ES-I3 (cell line): ENCODE results near the gene KRTAP12-2.
"Not testable (repeated sequence)": the region's sequence is repeated elsewhere in the genome, so short reads cannot be mapped to it uniquely, and the experiment has no call there.

Source experiments
- H3K36me3 ChIP-seq: 2 replicates; pipeline ENCODE4 v1.6.1; 2013; ENCODE audit warnings: mild to moderate bottlenecking, low read length, control low read depth, moderate library complexity; ENCODE audit not compliant: insufficient read depth
- H3K4me1 ChIP-seq: 2 replicates; pipeline ENCODE4 v1.6.1; 2013; ENCODE audit warnings: mild to moderate bottlenecking, control low read depth, low read length; ENCODE audit not compliant: insufficient read depth
- H3K9ac ChIP-seq: 2 replicates; pipeline ENCODE4 v1.6.1; 2013; ENCODE audit warnings: low read depth, mild to moderate bottlenecking, low read length, moderate library complexity
- H3K9me3 ChIP-seq: 2 replicates; pipeline ENCODE4 v1.6.1; 2013; ENCODE audit warnings: mild to moderate bottlenecking, low read length, moderate library complexity; ENCODE audit not compliant: control insufficient read depth, insufficient read depth

The KRTAP12-2 gene

GRCh38 chr21:44684077-44684476 lies 17.4 kb upstream of the KRTAP12-2 start:
- Histone ChIP-seq H3K9me3 (no peaks in the 10 kb centered on the region), H3K4me1 (peaks cover 13% of the 10 kb centered on the region; the same call in 1 of the 2 replicates), H3K36me3 (no peaks in the 10 kb centered on the region), H3K9ac (no peak overlapping the region)

- no peak overlapping the region for H3K9ac ChIP-seq
- no peaks in the 10 kb centered on the region for H3K36me3 ChIP-seq
- H3K4me1 ChIP-seq = peaks cover 13% of the 10 kb centered on the region; the same call in 1 of the 2 replicates
- H3K9me3 ChIP-seq = no peaks in the 10 kb centered on the region
These were observed 15.9 kb upstream of the KRTAP12-2 start for GRCh38 chr21:44682580-44683151.

DNA sequence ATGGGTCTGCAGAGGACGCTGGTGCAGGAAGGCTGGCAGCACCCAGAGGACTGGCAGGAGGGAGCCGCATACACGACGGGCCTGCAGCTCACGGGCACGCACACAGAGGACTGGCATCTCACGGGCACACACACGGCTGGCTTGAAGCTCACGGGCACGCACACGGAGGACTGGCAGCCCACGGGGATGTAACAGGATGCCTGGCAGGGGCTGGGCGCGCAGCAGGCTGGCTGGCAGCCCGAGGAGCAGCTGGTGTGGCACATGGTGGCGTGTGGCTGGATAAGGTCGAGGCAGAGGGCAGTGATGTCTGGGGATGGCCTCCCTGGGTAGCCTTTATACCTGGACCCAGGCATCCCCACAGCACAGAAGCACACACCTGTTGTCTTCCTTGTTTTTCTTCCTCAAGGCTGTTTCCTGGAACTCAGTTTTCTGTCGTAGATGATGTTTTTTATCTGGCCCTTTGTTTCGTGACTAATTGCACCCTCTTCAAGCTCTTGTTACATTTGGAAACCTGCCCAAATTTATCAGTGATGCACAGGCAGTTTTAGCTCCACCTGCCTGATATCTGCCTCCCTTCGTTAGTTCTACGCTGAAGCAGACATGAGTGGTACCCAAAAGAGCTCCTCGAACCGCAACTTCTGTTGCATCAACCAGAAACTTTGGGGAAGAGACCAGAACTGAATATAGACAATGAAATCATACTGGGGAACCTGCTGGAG lies 15.3 kb upstream of the KRTAP12-2 start, which contains the start of gene KRTAP12-1:
Gene KRTAP12-1 (minus strand): TSS at position 303 of the 719 bp plus-strand sequence. CDS start 40 bp downstream, at position 263.
- Histone ChIP-seq H3K9me3 (no peaks in the 10 kb centered on the region; the same call in 1 of the 2 replicates), H3K9ac (no peak within 1 kb of the TSS), H3K4me1 (peaks cover 7% of the 10 kb centered on the region; the same call in 1 of the 2 replicates), H3K36me3 (no peaks in the 10 kb centered on the region)

GRCh38 chr21:44681152-44681551 lies 14.4 kb upstream of the KRTAP12-2 start:
- H3K4me1 ChIP-seq = no peaks in the 10 kb centered on the region
- no peaks in the 10 kb centered on the region; the same call in 1 of the 2 replicates for H3K9me3 ChIP-seq
- no peak overlapping the region for H3K9ac ChIP-seq
- H3K36me3 ChIP-seq = no peaks in the 10 kb centered on the region; the same call in 1 of the 2 replicates

- Histone ChIP-seq H3K9me3 (no peaks in the 10 kb centered on the region; the same call in 1 of the 2 replicates), H3K4me1 (no peaks in the 10 kb centered on the region), H3K36me3 (no peaks in the 10 kb centered on the region; the same call in 1 of the 2 replicates), H3K9ac (no peak overlapping the region)
These were observed 11.2 kb upstream of the KRTAP12-2 start for GRCh38 chr21:44677881-44678280.

DNA sequence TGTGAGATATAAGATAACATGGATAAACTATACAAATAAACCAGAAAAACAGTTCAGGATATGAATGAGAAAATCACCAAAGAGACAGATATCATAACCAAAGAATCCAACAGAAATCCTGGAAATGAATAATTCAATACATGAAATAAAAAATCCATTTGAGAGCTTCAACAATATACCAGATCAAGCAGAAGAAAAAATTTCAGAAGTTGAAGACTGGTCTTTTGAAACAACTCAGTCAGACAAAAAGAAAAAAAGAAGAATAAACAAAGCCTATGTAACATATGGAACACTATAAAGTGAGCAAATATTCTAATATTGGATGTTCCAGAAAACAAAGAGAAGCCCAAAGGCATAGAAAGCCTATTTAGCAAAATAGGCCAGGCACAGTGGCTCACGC lies 5.2 kb upstream of the KRTAP12-2 start:
- Histone ChIP-seq H3K9me3 (peaks cover 3% of the 10 kb centered on the region; the same call in 1 of the 2 replicates), H3K9ac (no peak overlapping the region), H3K4me1 (no peaks in the 10 kb centered on the region)

DNA sequence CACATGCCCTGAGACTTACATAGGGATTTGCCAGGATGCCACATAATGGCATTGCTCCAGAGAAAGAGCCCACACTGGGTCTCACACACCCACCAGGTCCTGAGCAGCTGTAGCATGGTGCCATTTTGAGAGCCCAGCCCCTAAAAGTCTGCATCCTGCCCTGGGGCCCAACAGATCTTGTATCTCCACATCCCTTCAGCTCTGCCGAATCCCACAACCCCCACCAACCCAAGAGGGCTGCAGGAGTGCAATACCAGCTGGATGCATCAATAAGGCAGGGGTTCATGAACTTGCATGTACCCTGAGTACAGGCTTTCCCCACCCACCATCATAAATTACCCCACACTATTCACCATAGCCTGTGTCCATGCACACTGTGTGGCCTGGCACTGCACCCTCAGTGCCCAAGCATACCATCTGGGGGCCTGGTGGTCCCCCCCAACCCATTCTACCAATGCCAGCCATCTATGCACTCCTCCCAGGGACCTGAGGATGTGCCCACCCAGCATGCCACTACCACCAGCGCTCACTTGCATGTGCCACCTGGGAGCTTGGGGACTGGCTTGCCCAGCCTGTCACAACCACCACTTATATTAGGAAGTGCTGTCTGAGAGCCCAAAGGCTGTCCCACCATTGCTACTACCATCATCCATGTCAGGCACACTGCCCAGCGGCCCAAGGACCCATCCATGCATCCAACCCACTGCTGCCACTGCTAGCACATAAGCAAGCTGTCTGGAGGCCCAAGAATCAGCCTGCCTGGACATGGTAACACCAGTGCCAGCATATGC lies 4.1 kb upstream of the KRTAP12-2 start:
- peaks cover 3% of the 10 kb centered on the region; the same call in 1 of the 2 replicates for H3K9me3 ChIP-seq
- H3K36me3 ChIP-seq = no peaks in the 10 kb centered on the region

More for the DNA sequence above, 5.2 kb upstream of the KRTAP12-2 start:
- no peaks in the 10 kb centered on the region; the same call in 1 of the 2 replicates for H3K36me3 ChIP-seq

DNA sequence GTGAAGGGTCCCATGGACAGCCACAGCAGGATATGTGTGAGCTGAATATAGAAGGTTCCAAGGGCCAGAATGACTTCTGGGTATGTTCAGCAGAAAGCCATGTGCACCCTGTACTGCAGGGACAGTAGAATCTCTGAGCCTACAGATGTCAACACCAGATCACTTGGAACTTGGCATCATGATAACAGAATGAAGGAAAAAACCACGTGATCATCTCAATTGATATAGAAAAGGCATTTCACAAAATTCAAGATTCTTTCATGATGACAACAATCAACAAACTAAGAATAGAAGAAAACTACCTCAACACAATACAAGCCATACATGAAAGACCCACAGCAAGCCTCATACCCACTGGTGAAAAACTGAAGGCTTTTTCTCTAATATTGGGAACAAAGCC lies 885 bp upstream of the KRTAP12-2 start:
- H3K36me3 ChIP-seq = no peaks in the 10 kb centered on the region
- H3K4me1 ChIP-seq = no peaks in the 10 kb centered on the region
- peaks cover 3% of the 10 kb centered on the region; the same call in 1 of the 2 replicates for H3K9me3 ChIP-seq

More for the DNA sequence above, 4.1 kb upstream of the KRTAP12-2 start:
- H3K9ac ChIP-seq = no peak overlapping the region
- no peaks in the 10 kb centered on the region for H3K4me1 ChIP-seq

DNA sequence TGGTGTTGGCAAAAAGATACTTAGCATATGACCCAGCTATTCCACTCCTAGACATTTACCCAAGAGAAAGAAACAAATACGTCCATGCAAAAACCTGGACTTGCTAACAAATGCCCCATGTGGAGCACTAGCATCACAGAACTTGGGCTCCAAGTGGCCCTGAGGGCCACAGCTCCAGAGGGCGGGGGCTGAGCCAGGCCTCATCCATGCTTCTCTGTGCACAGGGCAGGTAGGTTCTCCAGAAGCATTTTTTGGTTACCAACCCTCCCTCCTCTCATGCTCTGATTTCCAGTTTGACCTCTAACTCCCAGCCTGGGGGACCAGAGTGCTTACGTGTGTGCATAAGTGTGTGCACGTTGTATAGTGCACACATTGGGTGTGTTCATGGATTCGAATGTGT lies 2.0 kb downstream of the KRTAP12-2 start:
- Histone ChIP-seq H3K4me1 (no peaks in the 10 kb centered on the region), H3K9ac (no peak overlapping the region), H3K36me3 (no peaks in the 10 kb centered on the region), H3K9me3 (no peaks in the 10 kb centered on the region; the same call in 1 of the 2 replicates)

More for the DNA sequence above, 885 bp upstream of the KRTAP12-2 start:
- H3K9ac ChIP-seq = no peak overlapping the region

DNA sequence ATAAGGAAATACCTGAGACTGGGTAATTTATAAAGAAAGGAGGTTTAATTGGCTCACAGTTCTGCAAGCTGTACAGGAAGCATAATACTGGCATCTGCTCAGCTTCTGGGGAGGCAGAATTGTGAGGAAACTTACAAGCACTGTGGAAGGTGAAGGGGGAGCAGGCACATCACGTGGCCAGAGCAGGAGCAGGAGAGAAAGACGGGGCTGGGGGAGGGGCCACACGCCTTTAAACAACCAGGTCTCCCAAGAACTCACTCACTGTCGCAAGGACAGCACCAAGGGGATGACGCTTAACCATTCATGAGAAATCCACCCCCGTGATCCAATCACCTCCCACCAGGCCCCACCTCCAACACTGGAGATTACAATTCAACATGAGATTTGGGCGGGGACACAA lies 5.2 kb downstream of the KRTAP12-2 start:
- not testable (repeated sequence) for H3K4me1 ChIP-seq, H3K36me3 ChIP-seq, H3K9me3 ChIP-seq, H3K9ac ChIP-seq

- no peaks in the 10 kb centered on the region for H3K36me3 ChIP-seq
- H3K9me3 ChIP-seq = no peaks in the 10 kb centered on the region
- no peak overlapping the region for H3K9ac ChIP-seq
- H3K4me1 ChIP-seq = peaks cover 6% of the 10 kb centered on the region; the same call in 1 of the 2 replicates
These were observed 7.7 kb downstream of the KRTAP12-2 start for GRCh38 chr21:44658913-44659595.

GRCh38 chr21:44658541-44658910 lies 8.2 kb downstream of the KRTAP12-2 start:
- H3K9me3 ChIP-seq = no peaks in the 10 kb centered on the region
- peaks cover 6% of the 10 kb centered on the region; the same call in 1 of the 2 replicates for H3K4me1 ChIP-seq
- no peaks in the 10 kb centered on the region for H3K36me3 ChIP-seq
- no peak overlapping the region for H3K9ac ChIP-seq

DNA sequence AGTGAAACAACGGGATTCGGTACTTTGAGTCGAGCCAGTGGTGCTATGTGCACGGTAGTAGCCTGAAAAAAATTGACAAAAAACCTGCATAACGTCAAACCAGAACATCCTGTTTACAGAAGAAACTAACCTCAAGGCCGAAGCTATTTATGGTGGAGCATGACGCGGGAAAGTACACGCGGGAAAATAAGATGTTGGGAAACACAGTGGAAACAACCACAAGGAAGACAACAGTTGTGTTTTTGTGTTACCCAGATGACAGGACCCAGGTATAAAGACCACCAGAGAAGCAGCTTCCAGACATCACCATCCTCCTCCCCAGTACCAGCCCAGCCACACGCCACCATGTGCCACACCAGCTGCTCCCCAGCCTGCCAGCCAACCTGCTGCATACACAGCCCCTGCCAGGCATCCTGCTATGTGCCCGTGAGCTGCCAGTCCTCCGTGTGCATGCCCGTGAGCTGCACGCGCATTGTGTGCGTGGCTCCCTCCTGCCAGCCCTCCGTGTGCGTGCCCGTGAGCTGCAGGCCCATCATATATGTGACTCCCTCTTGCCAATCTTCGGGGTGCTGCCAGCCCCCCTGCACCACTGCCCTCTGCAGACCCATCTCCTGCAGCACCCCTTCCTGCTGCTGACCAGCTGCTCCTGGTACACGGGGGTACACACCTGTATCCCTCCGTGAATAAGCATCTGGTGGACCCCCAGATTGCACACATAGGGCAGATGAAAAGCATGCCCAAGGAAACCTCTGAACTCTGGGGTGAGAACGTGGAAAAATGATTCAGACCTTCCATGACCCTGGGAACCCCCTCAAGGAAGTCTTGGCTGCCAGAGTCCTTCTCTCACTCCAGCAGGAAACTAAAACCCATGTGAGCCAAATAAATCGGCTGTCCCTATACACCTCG lies 8.8 kb downstream of the KRTAP12-2 start, which contains the start of gene KRTAP12-3:
Gene KRTAP12-3 (plus strand): TSS at position 298 of the 906 bp plus-strand sequence. CDS start 48 bp downstream, at position 346.
- no peak within 1 kb of the TSS for H3K9ac ChIP-seq
- no peaks in the 10 kb centered on the region for H3K9me3 ChIP-seq
- no peaks in the 10 kb centered on the region for H3K36me3 ChIP-seq
- peaks cover 6% of the 10 kb centered on the region; the same call in 1 of the 2 replicates for H3K4me1 ChIP-seq
